Amniotic epithelial cell (primary cell): Measurements from ENCODE around the gene FRY.
A peak's percentile ranks its signal among the peaks of the same experiment; 100 is the strongest.

Experiments used
- DNase-seq: peaks from one replicate; pipeline ENCODE4 v3.0.0-alpha.2; 2010; ENCODE audit warnings: low read depth

The FRY gene

DNA sequence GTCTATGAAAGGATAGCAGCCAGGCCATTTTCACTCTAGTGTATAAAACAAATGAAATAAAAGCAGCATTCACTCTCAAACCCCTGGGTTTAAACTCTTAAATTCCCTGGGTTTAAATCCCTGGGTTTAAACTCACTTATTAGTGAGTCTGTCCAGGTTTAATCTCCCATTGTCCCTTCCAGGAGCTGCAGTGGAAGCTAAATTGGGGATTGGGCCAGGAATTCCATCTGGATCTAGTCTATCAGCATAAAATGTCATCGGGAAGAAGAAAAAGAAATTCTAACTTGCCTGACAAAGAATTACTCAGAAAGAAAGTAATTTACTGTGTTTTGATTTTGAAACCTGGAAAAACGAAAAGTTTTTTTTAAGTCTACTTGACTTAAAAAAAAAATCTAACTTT lies 54.8 kb downstream of the FRY start:
- no peak for DNase-seq

DNA sequence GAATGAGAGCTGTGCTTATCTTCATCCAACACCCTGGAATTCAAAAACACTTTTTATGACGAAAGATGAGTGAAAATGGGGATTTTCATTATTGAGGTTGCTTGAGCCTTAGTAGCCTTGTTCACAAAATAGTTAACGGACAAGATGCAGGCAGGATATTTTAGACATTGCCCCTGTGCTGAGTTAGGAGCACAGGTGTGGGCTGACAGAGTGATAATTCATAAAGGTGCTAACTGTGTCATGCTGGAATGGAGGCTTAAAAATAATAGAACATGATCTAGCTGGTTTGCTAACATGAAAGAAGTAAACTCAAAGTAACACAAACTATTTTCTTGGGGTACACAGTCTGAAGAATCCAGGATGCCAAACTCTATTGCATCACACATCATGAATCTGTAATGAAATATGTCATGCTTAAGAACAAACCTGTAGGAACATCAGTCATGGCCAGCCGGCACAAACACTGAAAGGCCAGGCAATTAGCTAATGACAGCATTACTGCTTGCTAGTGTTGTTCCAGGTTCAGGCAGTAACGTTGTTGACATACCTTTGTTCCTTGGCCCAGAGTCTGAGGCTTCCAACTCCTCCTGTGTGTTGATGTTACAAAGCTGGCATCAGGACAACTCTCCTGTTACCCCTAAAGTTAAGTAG lies 55.3 kb downstream of the FRY start:
- peak; percentile 39 for DNase-seq

DNA sequence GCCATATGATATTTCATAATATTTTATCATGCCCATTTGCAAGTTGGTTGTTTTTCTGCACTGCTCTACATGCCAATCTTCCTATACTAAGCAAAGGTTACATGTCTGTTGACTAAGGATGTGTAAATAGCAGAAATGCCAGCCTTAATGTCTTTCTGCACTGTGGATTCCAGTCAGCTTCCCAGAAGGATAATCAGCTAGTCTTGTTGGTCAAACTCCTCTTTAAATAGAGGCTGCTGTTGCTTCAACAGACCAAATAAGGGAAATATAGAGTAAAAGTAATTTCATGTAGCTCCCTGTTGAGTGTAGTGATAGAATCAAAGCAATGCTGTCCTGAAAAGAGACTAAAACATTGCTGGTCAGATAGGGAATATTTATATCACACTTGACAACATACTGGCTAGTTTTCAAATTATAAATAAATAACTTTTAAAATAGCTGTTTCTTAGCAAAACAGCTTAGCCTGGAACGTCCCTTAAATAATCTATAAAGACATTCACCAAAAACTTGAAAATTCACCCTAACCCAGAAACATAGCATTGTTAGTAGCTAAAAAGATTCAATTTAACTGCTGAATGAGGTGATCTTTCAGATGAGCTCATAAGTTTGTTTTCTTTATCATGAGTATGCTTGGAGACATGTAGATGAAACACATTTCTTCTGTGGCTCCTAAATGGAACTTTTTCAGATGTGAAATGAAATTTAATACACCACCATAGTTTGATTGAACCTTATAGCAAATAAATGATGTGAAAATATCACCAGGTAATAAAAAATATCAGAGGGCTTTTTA lies 56.6 kb downstream of the FRY start:
- DNase-seq, result peak; percentile 2

DNA sequence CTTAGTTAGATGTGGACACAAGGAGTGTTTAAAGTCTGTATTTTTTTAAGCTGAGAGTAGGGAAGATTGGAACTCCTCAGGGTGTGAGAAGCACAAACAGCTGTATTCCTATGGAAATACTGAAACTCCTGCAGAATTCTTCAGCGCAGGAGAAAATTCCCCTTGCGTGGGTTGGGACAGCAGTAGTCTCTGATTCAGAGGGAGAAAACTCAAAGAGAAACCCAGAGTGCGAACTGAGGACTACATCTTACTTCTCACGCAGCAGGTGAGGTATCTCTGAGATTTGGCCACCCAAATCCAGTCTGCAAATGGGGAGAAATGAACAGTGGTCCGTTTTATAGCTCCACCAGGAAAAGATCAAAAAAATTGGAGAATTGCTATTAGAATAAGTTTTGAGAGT lies 60.9 kb downstream of the FRY start:
- no peak for DNase-seq

DNA sequence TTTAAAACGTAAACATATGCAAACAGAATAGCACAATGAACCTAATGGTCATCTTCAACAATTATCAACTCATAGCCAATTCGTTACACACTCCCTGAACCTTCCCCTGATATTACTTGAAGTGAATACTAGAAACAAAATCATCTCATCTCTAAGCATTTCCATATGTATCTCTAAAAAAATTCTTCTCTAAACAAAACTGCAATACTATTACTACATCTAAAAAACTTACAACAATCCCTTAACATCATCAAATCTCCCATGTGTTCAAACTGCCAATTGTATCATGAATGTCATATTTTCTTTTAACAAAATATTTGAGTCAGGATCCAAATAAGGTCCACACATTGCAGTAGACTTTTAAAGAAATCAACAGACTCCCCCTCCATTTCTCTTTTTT lies 61.4 kb downstream of the FRY start:
- DNase-seq, result no peak

DNA sequence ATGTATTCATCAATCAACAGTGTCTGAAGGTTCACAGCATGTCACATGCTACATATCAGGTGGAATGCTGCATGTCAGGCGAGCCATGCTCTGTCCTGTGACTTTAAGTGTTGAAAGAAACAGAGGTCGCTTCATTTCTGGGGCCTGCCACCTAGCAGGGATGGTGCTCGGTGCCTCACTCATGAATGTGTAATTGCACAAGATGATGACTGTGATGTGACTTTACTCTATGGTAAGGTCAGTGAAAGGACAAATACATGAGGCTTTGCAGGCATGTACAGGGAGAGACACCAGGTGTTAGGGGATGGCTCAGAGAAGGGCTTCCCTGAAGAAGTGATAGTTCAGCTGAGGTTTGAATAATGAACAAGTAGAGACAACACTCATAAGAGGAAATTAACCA lies 66.7 kb downstream of the FRY start:
- peak; percentile 17 for DNase-seq

DNA sequence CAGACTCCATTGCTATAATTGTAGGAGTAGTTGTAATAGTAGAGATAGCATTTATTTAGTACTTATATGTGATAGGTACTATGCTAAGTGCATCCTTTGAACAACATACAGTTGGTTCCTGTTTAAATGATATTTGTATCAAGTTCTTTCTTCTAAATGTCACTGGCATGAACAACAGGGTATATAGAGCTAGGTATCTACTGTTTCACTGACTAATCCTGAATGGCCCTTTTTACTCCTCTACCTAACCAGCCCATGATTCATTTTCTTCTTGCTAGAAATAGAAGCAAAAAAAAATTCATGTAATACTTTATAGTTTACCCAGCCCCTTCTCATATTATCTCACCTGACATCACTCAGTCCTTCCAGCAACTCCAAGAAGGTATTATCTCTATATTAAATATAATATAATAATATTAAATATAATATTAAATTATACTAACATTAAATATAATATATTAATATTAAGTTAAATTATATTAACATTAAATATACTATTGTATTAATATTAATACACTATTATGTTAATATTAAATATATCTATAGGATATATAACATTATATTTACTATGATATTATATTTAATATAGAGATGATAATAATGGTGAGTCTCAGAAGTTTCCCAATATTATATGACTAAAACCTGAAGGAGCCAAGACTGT lies 74.2 kb downstream of the FRY start:
- no peak for DNase-seq

DNA sequence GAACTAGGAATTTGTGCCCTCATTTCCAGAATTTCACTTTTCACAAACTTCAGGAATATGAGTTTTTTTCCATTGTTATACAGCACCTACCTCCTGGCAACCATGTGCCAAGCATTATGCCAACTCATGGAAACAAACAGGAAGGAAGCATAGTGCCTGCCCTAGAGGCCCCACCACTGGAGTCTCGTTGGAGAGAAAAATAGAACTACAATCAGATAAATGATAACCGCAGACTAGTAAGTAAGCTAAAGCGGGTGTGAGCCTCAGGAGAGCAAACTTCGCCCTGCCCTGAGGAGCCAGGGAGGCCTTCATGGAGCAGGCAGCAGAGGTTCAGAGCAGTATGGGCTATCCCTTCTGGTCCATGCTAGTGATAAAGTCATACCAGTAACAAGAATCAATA lies 75.9 kb downstream of the FRY start:
- no peak for DNase-seq

DNA sequence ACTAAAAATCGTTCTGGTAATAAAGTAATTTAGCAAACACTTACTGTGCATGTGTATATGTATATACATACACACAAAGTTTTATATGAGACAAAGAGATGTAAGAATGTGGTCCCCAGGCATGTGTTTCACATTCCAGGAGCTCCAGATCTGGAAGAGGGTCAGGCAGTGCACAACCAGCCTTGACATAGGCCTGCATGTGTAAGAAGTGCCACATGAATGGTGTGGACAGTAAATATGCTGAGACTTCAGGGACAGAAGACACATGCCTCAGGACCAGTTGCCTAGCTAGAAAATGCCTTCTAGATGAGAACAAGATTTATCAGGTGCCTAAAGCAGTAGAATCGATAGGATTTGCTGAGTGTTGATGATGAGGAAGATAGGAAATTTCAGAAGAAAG lies 76.4 kb downstream of the FRY start:
- DNase-seq, result no peak

DNA sequence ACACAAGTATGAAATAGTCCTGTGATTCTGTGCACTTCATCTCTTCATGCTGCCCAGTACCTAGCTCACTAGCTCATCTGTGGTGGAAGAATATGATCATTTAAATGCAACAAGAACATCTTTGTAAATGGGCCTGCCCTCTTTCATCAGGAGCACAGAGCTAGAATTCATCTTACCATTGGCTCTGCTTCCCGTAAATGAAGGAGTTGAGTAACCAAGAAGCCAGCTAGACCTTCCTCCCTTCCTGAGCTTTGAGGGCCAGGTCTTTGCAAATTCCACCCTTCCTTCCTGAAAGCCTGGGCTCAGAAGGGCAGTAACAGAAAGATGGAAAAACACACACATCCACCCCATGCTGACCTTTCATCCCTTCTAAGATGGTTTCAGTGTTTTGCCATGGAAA lies 82.0 kb downstream of the FRY start:
- DNase-seq, result no peak

DNA sequence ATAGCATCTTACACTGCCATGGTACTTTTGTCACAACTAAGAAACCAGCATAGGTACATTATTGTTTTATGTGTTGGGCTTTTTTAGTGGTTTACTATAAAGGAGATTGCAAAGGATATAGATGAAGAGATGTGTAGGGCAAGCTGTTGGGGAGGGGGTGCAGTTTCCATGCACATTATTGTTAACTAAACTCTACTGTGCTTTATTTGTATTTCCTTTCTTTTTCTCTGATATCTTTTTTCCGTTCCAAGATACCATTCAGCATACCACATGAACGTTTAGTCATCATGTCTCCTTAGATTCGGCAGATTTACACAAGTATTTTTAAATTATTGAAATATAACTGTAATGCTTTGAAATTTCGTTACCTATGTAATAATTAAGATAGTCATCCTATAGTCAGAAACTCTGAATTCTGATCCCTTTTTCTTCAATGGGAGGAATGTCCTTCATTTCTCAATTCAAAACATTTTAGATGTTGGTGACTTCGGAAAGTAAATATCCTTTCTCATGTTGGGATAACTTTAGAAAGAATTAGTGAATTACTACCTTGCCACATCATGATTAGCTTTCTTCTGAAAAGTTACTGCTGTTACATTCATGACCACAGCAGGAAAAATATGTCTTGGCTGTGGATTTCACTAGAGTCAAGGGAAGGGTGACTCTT lies 82.8 kb downstream of the FRY start:
- no peak for DNase-seq

DNA sequence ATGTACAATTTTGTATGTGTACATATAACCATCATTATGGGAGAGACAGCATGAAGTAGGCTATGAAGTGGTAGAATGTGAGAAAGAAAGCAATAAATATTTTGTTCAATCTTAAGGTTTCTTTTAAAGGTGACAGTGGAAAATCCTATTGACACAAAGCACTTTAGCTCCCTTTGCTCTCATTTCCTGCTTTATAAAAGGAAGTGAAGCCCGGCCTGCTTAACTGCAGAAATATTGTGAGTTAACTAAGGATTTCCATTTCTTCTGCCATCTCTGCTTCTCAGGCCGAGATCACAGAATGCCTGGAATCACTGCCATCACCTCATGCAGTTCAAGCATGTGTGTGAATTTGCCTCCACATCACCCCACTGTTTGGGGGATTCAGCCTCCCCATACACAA lies 83.5 kb downstream of the FRY start:
- no peak for DNase-seq

DNA sequence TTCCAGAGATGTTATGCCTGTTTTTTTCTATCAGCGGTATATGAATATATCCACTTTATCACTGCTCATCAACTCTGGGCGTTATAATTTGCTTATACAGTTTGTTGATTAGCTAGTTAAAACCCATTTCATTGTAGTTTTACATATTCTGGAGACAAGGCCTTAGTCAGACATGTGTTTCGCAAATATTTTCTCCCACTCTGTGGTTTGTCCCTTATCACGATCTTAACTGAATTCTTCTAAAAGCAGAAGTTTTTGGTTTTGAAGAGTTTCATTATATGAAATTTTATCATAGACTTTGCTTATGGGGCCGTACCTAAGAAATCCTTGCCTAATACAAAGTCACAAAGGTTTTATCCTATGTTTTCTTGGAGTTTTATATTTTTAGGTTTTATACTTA lies 84.6 kb downstream of the FRY start:
- DNase-seq, result peak; percentile 69

DNA sequence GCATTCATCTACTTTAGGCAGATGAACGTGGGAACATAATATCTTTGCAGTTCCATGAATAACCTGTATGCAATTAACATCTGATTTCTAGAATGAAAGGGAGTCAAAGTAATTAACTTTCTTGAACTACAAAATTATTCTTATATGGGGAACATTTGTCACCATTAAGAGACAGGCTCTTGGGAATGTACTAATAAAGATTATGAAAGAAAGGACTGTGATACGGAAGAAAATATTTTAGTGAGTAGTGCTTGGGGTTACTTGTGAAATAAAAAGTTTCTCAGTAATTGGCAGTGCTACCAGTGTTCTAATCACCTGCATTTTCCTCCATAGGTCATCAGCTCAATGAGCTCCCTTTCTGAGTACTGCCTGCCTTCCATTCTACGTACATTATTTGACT lies 85.4 kb downstream of the FRY start:
- no peak for DNase-seq

DNA sequence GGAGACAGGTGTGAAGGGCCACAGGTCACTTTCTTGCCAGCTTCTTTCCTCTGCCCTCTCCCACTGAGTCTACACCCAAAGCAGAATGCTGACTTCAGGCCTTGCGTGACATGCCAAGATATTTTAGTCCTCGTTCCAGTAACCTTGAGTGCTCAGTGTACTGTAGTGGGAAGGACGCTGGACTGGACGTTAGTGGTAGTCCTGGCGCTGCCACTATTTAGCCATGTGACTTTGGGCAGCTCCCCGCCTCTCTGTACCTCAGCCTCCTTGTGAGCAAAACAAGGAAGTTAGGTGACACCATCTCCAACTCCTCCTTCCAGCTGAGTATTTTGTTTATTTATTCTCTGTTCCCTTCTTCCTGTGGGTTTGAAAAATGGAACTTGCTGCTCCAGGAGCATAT lies 86.1 kb downstream of the FRY start:
- no peak for DNase-seq

DNA sequence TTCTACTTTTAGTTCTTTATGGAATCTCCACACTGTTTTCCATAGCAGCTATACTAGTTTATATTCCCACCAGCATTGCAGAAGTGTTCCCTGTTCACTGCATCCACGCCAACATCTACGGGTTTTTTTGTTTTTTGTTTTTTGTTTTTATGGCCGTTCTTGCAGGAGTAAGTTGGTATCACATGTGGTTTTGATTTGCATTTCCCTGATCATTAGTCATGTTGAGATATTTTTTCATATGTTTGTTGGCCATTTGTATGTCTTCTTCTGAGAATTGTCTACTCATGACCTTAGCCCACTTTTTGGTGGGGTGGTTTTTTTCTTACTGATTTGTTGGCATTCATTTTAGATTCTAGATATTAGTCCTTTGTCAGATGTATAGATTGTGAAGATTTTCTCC lies 89.7 kb downstream of the FRY start:
- DNase-seq, result no peak

DNA sequence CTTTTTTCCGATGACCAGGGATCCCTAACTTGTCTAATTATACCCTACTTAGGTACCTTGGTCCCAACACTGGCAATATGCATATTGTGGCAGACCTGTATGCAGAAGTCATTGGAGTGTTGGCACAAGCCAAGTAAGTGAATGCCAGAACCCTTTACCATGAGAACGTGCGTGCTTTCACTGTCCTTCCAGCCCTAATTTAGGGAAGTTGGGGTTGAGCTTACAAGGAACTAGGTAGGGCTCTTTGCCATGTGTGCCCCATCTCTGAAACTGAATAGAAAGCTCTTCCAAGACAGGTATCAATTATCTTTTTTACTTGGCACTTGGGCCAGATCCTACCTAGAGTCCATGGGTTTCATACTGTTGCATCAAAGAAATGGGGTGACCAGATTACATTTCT lies 93.2 kb downstream of the FRY start:
- DNase-seq, result no peak

DNA sequence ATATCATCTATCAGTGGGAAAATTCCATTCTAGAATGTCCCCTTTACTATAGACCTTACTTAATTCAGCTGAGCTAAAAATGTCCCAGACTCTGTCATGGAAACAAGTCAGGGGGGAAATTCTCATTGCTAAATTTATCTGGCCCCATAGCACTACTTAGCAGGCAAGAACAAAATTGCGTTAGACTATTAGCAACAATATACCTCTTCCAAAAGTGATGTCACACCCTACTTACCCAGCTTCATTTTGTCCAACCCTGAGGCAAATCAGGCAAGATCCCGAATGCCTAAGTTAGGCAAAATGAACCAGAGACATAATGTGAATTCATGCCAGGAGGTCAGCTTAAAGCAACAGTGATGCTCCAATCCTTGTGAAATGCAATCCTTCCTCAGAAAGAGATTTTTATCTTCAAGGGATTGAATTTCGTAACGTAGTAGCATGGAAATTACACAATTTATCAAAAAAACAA lies 93.7 kb downstream of the FRY start:
- peak; percentile 82 for DNase-seq

DNA sequence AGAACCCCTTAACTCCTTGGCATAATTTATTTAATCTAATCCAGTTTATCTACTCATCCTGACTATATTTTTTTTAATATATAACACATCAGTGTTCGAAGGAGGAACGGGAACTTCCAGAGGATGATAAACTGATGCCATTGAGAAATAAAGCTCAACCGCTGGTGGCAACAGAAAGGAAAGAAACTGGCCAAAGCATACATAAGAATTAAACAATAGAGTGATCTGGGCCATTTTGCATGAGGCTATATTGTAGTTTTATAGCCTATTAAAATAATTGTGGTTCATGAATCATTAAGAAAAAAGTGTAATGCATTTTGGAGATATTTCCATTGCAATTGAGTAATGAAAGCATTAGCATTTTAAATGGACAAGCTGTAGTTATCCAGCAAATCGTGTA lies 94.2 kb downstream of the FRY start:
- DNase-seq, result peak; percentile 46

DNA sequence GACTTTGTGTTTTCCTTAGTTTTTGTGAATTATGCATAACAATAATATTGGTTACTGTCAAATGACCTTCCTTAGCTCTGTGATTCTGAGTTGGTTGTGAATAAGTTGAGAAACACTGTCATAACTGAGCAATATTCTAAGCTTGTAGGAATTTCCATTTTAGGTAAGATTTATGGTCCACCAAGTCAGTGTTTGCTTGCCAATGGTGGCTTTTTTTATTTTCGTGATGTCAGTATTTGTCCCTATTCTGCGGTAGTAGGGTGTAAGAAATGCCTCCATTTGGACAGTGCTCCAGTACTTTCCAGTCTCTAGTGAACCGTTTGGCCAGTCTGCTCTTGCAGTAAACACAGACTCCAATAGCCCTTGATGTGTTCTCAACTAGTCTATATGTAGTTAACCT lies 94.7 kb downstream of the FRY start:
- no peak for DNase-seq

DNA sequence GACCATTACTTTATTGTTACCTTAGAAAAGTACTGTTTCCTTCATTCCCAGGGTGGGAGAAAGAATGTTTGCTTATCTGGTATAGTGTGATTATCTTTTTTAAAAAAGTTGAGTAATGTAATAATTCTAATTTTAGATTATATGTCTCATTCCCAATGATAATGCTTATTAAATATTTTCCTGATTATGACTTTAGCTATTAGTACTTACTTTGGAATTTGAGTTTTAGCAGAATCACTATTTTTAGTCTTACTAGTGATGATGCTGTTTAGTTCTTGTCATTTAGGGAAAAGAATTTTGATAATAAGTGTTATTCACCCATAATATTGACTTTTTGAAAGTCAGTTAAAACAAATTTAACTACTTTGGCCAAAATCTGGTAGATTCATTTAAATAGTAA lies 95.2 kb downstream of the FRY start:
- no peak for DNase-seq

DNA sequence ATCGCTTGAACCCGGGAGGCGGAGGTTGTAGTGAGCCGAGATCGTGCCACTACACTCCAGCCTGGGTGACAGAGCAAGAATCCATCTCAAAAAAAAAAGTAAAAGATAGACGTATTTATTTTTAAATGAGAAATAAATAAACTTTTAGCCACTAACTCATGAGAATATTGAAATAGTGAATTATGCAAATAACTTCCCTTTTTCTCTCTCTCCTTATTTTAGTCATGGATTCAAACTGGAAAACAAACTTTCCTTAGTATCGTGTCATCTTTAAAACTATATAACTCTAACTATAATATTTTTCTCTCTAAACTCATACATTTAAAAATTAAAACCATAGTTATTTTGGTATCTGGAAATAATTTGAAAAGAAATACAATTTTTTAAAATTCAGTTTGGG lies 96.1 kb downstream of the FRY start:
- no peak for DNase-seq
